ENCODE data around the gene ARSG. TPM values are rescaled to one million over a fixed set of nuclear protein-coding genes. Genes with fewer than 3 reads are reported as not detected.
A peak's percentile ranks its signal among the peaks of the same experiment; 100 is the strongest.
"Not testable (repeated sequence)": the region's sequence is repeated elsewhere in the genome, so short reads cannot be mapped to it uniquely, and the experiment has no call there.

Gene ARSG
- 1 to 10 TPM; 1.4 to 8.2 (median 2.6) TPM for total RNA-seq

DNA sequence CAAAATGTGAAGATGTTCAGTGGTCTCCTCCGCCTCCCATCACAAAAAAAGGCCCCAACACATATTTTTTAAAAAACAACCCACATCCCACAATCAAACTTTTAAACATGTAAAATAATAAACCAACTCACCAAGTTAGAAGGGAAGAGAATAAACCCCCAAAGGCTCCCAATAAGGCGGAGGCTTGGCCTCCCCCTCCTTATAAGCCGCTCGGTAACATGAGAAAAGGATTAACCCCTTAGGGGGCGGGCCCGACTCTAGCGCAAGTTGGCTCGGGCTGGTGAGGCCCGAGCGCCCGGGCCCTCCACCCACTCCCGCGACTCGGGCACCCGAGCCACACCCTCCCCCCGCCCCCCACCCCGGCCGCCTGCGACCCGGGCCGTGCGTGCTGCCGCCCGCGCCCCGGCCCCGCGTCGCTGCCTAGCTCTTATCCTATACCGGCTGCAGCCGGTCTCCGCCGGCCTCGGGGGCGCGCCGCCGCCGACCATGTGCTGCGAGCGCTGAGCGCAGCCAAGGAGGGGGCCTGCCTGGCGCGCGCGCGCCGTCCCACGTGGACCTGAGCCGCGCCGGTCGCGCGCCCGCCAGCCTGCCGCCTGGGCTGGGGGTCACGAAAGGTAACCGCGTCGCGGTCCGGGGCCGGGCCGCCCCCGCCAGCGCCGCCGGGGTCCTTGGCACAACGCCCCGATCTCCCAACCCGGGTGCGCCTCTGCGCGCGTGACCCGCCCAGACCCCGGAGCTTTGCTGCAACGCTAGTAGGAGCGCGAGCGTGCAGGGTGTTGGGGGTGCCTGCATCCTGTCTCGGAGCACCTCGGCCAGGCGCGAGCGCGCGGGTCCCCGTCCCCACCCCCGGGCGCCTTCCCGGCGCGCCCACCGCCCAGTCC is at the start of gene ARSG, which contains the start of gene SLC16A6:
ARSG (plus strand) TSS at position 541 of the 881 bp plus-strand sequence. CDS start 15,999 bp downstream, outside the sequence.
SLC16A6 (minus strand) TSS at position 173 of the 881 bp plus-strand sequence. CDS start 12,807 bp downstream, outside the sequence.
- TF ChIP-seq, protein P1, sequence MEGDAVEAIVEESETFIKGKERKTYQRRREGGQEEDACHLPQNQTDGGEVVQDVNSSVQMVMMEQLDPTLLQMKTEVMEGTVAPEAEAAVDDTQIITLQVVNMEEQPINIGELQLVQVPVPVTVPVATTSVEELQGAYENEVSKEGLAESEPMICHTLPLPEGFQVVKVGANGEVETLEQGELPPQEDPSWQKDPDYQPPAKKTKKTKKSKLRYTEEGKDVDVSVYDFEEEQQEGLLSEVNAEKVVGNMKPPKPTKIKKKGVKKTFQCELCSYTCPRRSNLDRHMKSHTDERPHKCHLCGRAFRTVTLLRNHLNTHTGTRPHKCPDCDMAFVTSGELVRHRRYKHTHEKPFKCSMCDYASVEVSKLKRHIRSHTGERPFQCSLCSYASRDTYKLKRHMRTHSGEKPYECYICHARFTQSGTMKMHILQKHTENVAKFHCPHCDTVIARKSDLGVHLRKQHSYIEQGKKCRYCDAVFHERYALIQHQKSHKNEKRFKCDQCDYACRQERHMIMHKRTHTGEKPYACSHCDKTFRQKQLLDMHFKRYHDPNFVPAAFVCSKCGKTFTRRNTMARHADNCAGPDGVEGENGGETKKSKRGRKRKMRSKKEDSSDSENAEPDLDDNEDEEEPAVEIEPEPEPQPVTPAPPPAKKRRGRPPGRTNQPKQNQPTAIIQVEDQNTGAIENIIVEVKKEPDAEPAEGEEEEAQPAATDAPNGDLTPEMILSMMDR (IDR thresholded peaks at IDR 0.05) = no peak
- DNase-seq (ENCODE audit: low spot score) (no peak), ATAC-seq (ENCODE audit: low FRiP score) (peak; percentile 28)

DNA sequence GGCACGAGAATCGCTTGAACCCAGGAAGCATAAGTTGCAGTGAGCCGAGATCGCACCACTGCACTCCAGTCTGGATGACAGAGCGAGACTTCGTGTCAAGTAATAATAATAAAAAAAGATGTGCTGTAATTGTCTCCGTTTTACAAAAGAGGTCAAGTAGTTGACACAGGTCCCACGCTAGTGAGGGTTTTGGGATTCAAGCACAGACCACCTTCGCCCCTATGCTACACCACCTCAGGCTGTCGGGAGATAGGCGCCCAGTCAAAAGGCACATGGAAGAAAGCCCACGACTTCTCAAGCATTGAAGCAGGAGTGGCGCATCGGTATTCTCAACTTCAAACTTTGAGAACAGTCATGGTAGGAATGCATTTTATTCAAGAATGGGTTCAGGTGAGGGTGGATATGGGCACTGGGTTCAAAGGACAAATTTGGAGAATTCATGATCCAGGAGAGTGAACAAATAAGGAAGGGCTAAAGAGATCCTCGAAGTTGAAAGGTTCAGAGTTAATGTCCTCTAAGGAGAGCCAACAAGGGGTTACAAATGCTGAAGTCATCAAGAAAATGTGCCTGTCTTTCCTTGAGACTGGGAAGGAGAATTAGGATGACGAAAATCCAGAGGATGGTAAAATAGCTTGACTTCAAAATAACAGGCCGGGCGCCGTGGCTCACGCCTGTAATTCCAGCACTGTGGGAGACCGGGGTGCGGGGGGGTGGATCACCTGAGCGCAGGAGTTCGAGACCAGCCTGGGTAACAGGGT is 44.8 kb upstream of the ARSG start:
- TF ChIP-seq, protein P1 (IDR thresholded peaks at IDR 0.05) = no peak
- no peak for ATAC-seq (ENCODE audit: low FRiP score)
- no peak for DNase-seq (ENCODE audit: low spot score)

DNA sequence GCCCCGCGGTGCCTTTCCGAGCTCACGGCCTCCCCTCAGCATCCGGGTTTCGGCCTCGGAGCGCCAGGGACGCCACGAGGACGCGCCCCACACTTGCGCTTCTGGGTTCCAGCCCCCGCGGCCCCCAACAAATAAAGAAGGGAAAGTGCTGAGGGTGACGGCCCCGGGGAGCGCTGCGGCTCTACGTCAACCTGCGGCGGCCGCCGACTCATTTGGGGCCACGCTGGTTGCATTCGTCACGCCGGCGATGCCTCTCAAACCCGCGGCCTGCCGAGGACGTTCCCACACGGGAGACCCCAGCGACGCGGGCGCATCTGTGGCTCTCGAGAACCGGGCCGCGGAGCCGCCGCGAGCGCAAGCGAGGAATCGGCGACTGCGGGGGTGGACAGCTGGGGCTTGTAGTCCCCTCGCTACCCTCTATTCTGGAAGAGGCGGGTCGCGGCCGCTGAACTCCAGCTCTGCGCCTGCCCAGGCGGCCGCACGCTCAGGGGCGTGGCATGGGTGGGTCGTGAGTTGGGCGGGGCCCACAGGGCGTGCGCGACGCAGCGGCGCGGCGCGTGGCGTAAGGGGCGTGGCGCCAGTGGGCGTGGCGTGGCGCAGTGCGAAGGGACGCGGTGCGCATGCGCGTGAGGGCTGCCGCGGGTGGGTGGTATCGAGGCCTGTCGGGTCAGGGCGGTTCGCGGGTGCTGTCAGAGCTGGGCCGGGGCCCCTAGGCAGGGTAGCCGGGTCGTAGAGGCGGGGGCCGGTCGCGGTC is 43.7 kb upstream of the ARSG start, which contains the start of gene AMZ2:
AMZ2 (plus strand) TSS at position 599 of the 754 bp plus-strand sequence. CDS start 2,145 bp downstream, outside the sequence.
- TF ChIP-seq, protein P1 (IDR thresholded peaks at IDR 0.05) = no peak
- DNase-seq (ENCODE audit: low spot score) (peak; percentile 83), ATAC-seq (ENCODE audit: low FRiP score) (peak; percentile 100)

DNA sequence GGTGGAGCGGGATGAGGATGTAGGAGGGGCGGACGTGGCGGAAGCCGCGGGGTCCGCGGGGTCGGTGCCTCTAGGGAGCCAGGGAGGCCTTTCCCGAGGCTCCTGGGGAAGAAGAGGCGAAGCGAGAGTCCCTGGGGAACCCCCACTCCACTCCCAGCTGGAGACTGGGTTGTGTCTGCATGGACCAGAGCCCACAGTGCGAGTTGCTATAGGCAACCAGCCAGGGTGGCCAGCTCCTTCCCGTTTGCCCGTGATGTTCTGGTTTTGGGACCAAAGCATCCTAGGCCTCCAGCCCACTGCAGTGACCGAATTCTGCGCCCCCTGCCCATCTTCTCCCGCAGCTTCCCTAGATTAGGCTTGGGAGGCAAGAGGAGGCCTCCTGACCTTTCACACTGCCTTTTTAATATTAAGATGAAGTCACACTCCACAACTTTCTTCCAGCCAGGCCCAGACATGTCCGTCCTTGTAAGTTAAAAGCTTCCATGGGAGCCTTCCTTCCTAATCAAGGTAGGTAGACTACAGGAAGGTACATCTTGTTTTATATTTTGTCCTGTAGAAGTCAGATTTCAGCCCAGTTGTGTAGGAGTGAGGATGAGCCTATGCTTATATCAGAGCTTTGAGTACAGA is 43.0 kb upstream of the ARSG start:
- ATAC-seq (ENCODE audit: low FRiP score) (peak; percentile 76), DNase-seq (ENCODE audit: low spot score) (no peak)
- TF ChIP-seq, protein P1 (IDR thresholded peaks at IDR 0.05) = no peak

DNA sequence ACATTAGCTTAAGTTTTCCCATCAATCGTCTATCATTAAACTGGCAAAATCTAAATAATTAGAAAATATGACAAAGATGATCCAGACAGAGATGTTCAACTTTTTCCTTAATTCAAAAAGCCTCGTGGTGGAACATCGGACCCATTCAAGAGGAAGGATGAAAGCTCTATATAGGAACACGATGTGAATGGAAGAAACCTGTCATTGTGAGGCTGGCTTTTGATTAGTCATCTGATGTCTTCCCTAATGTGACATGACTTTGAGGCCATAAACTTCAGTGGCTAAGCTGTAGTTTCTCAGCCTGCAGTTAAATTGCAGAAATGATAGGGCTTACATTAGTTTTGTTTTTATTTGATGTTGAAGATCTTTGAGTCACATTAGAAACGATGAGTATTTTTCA is 42.4 kb upstream of the ARSG start:
- no peak for ATAC-seq (ENCODE audit: low FRiP score)
- DNase-seq (ENCODE audit: low spot score) = no peak
- TF ChIP-seq, protein P1 (IDR thresholded peaks at IDR 0.05) = no peak

DNA sequence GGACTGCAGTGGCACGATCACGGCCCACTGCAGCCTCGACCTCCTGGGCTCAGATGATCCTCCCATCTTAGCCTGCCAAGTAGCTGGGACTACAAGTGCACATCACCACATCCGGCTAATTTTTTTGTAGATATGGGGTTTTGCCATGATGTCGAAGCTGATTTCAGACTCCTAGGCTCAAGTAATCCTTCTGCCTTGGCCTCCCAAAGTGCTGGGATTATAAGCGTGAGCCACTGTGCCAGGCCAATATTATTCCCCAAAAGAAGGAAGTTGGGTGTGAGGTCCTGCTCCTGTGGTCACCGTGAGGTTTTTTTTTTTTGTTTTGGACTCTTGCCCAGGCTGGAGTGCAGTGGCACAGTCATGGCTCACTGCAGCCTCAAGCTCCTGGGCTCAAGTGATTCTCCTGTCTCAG is 41.9 kb upstream of the ARSG start:
- TF ChIP-seq, protein P1 (IDR thresholded peaks at IDR 0.05) = no peak
- DNase-seq (ENCODE audit: low spot score) (no peak), ATAC-seq (ENCODE audit: low FRiP score) (no peak)

DNA sequence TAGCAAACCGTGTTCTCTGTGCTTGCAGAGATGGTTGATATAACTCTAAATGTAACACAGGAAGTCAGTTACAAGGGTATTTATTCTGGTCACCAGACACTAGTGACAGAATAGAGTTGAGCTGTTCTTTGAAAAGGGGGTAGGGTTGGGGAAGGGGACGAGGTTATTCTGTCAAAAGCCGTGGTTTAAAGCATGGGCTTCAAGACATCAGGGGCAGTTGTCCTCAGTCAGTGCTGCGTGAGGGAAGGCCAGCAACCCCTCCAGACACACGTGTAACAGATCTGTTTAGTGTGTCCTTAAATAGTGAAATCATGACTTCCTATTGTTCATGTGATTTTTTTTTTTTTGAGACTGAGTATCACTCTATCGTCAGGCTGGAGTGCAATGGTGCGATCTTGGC is 37.9 kb upstream of the ARSG start:
- ATAC-seq (ENCODE audit: low FRiP score) = not testable (repeated sequence)

More for the DNA sequence above, 37.9 kb upstream of the ARSG start:
- not testable (repeated sequence) for DNase-seq (ENCODE audit: low spot score)

All from omental fat pad (tissue), 4 donors.